Panc1 (cell line): Measurements from ENCODE around the gene POLR3B. TPM values are rescaled to one million over a fixed set of nuclear protein-coding genes. Genes with fewer than 3 reads are reported as not detected.

Experiments used
- ATAC-seq: fragments of 200-7000 bp; cut with Tn5 transposase; 2 replicates; pipeline ENCODE4 v1.9.1; 2020; ENCODE audit warnings: mild to moderate bottlenecking, moderate library complexity
- BruUV-seq: library from RNA; stranded (reverse); fragments of 400-500 nt; replicated peaks from 2 replicates; lab custom pipeline; 2021; lab: Mats Ljungman, UMichigan
- CTCF ChIA-PET: fragments of 300-600 bp; sonication (Branson Sonifier 250); formaldehyde crosslinking; loops from one replicate; lab custom pipeline; 2022; ENCODE audit warnings: antibody characterized with exemption; lab: Charles Lee
- POLR2A ChIA-PET: fragments of 300-600 bp; sonication (Branson Sonifier 250); formaldehyde crosslinking; loops from one replicate; lab custom pipeline; 2022; ENCODE audit warnings: antibody characterized with exemption; lab: Charles Lee
- DNase-seq: peaks from one replicate; pipeline ENCODE4 v3.0.0-alpha.2; 2010; ENCODE audit warnings: low read depth, low spot score
- H3K27ac ChIP-seq: 2 replicates; pipeline ENCODE4 v1.5.1; 2011; ENCODE audit warnings: mild to moderate bottlenecking, low read length, inconsistent platforms
- H3K27me3 ChIP-seq: fragments of 200-500 bp; sonication (Bioruptor generic); 2 replicates; pipeline ENCODE4 v1.6.0; 2014; ENCODE audit warnings: low read length, inconsistent platforms; ENCODE audit not compliant: control insufficient read depth, insufficient read depth
- H3K36me3 ChIP-seq: fragments of 200-500 bp; sonication (Bioruptor generic); 2 replicates; pipeline ENCODE4 v1.5.1; 2014; ENCODE audit warnings: inconsistent platforms, mild to moderate bottlenecking, low read length, moderate library complexity; ENCODE audit not compliant: control insufficient read depth, insufficient read depth
- H3K4me1 ChIP-seq: 2 replicates; pipeline ENCODE4 v1.5.1; 2011; ENCODE audit warnings: inconsistent platforms, mild to moderate bottlenecking, low read length, moderate library complexity; ENCODE audit not compliant: control insufficient read depth, insufficient read depth
- H3K4me3 ChIP-seq, 2 experiments: 2 replicates each; pipeline ENCODE4 v1.5.1; 2011 to 2012; ENCODE audit warnings: low read depth in 2 of 2, low read length in 2 of 2, mild to moderate bottlenecking in 2 of 2, inconsistent platforms in 1 of 2, moderate library complexity in 1 of 2
- H3K9me3 ChIP-seq: fragments of 200-500 bp; sonication (Bioruptor generic); 2 replicates; pipeline ENCODE4 v1.5.1; 2014; ENCODE audit warnings: low read depth, mild to moderate bottlenecking, inconsistent platforms, low read length, moderate library complexity; ENCODE audit not compliant: control insufficient read depth, insufficient read depth
- POLR2AphosphoS5 ChIP-seq: IDR thresholded peaks from 2 replicates; pipeline ENCODE4 v1.6.1; 2012; ENCODE audit warnings: mild to moderate bottlenecking, low read depth, low read length, moderate library complexity
- REST ChIP-seq, 2 experiments: IDR thresholded peaks; 2 replicates each; pipeline ENCODE4 v1.6.1; 2011 to 2012; ENCODE audit warnings: low read depth in 2 of 2, control low read depth in 1 of 2, low read length in 1 of 2, mild to moderate bottlenecking in 1 of 2, moderate library complexity in 1 of 2; ENCODE audit not compliant: insufficient read depth in 1 of 2
- SIN3A ChIP-seq: IDR thresholded peaks from 2 replicates; pipeline ENCODE4 v1.6.1; 2012; ENCODE audit warnings: low read depth, mild to moderate bottlenecking, low read length, moderate library complexity, borderline replicate concordance; ENCODE audit not compliant: insufficient read depth
- TCF7L2 ChIP-seq: IDR thresholded peaks from 2 replicates; pipeline ENCODE4 v1.6.1; 2011; ENCODE audit warnings: mild to moderate bottlenecking, low read depth, low read length, inconsistent platforms
- in situ Hi-C: cut with HindIII; loops from 2 replicates; pipeline ENCODE4 v1.10.0; 2016; ENCODE audit warnings: low sequenced_read_pairs, low pct_unique_long_range_greater_than_20kb
- intact Hi-C: fragments of 100-400 bp; cut with micrococcal nuclease; formaldehyde crosslinking; loops from one replicate; pipeline ENCODE4 v1.10.0; 2022; ENCODE audit not compliant: unreplicated experiment
- total RNA-seq: library from RNA; stranded (reverse); gene quantifications from one replicate; pipeline ENCODE4 v1.2.1, GENCODE V29; 2021; ENCODE audit not compliant: unreplicated experiment
- TF ChIP-seq, protein P1 (sequence below): fragments of 450-650 bp; IDR thresholded peaks from 2 replicates; pipeline ENCODE4 v1.5.1; 2017; ENCODE audit warnings: mild to moderate bottlenecking

POLR3B gene
- total RNA-seq, 1 experiment from 2014 or later: 8.2 TPM

- Histone ChIP-seq H3K4me1 (no peaks in the 10 kb centered on the region), H3K27me3 (no peaks in the 10 kb centered on the region), H3K4me3 (no peak overlapping the region), H3K36me3 (no peaks in the 10 kb centered on the region), H3K27ac (no peak overlapping the region), H3K9me3 (no peaks in the 10 kb centered on the region)
- CTCF ChIA-PET: no interaction called here
- DNase-seq: no peak
- intact Hi-C loops (no loop called here), in situ Hi-C loops (no loop called here)
- BruUV-seq: no TSS peak
- no peak for ATAC-seq
- POLR2A ChIA-PET: interaction anchor here (0.6 kb wide), 1 partner anchor 26 kb away, joined by 3 read pairs; no protein-coding TSS in a partner anchor
- no peak for TF ChIP-seq TCF7L2
- no peak for TF ChIP-seq REST (IDR thresholded peaks at IDR 0.05; ENCODE audit: insufficient read depth in 1 of 2, low read depth in 2 of 2, low read length in 1 of 2)
- no peak for TF ChIP-seq POLR2AphosphoS5
- TF ChIP-seq, protein P1, sequence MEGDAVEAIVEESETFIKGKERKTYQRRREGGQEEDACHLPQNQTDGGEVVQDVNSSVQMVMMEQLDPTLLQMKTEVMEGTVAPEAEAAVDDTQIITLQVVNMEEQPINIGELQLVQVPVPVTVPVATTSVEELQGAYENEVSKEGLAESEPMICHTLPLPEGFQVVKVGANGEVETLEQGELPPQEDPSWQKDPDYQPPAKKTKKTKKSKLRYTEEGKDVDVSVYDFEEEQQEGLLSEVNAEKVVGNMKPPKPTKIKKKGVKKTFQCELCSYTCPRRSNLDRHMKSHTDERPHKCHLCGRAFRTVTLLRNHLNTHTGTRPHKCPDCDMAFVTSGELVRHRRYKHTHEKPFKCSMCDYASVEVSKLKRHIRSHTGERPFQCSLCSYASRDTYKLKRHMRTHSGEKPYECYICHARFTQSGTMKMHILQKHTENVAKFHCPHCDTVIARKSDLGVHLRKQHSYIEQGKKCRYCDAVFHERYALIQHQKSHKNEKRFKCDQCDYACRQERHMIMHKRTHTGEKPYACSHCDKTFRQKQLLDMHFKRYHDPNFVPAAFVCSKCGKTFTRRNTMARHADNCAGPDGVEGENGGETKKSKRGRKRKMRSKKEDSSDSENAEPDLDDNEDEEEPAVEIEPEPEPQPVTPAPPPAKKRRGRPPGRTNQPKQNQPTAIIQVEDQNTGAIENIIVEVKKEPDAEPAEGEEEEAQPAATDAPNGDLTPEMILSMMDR: no peak
- no peak for TF ChIP-seq SIN3A
Measured at GRCh38 chr12:106446419-106447092, 89.0 kb downstream of the POLR3B start.

- CTCF ChIA-PET: no interaction called here
- BruUV-seq: no TSS peak
- POLR2A ChIA-PET: no interaction called here
- TF ChIP-seq TCF7L2: no peak
- H3K27ac ChIP-seq: no peak overlapping the region
- H3K36me3 ChIP-seq: no peaks in the 10 kb centered on the region; the same call in 1 of the 2 replicates
- ATAC-seq: no peak
- H3K27me3 ChIP-seq: no peaks in the 10 kb centered on the region
- no peaks in the 10 kb centered on the region for H3K4me1 ChIP-seq
- in situ Hi-C loops (no loop called here), intact Hi-C loops (no loop called here)
- no peaks in the 10 kb centered on the region for H3K9me3 ChIP-seq
- no peak overlapping the region for H3K4me3 ChIP-seq
- no peak for DNase-seq
Measured at GRCh38 chr12:106452309-106452708, 94.8 kb downstream of the POLR3B start.

DNA sequence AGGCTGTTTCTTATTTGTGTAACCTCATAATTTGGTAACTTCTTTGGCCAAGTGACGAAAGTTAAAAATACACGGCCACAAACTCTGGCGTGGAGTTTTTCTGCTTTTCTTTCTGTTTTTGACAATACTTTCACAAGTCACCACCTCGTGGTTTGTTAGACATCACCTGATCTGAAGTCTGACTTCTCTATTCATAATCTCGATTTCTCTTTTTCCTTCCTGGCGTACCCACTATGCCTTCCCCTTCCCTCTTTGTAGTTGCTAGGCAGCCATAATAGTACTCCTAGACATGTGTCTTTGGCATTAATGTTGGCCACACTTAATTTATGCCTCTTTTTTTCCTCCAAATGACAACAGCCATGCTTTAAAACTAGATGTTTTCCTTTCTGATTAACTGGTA lies 97.6 kb downstream of the POLR3B start:
- no peaks in the 10 kb centered on the region for H3K27me3 ChIP-seq
- no peaks in the 10 kb centered on the region; the same call in 1 of the 2 replicates for H3K36me3 ChIP-seq
- CTCF ChIA-PET: no interaction called here
- no TSS peak for BruUV-seq
- intact Hi-C loops: no loop called here
- H3K9me3 ChIP-seq: no peaks in the 10 kb centered on the region
- TF ChIP-seq TCF7L2 (no peak), REST (IDR thresholded peaks at IDR 0.05; ENCODE audit: insufficient read depth in 1 of 2, low read depth in 2 of 2, low read length in 1 of 2) (no peak), POLR2AphosphoS5 (no peak), SIN3A (no peak)
- TF ChIP-seq, protein P1: no peak
- H3K4me1 ChIP-seq: no peaks in the 10 kb centered on the region
- POLR2A ChIA-PET: no interaction called here
- H3K27ac ChIP-seq: no peak overlapping the region
- H3K4me3 ChIP-seq: no peak overlapping the region
- DNase-seq (no peak), ATAC-seq (no peak)
- in situ Hi-C loops: no loop called here
